GM12864 (cell line): Measurements from ENCODE around the gene COA7.
"Not testable (repeated sequence)": the region's sequence is repeated elsewhere in the genome, so short reads cannot be mapped to it uniquely, and the experiment has no call there.

ENCODE experiments used
- DNase-seq: peaks from one replicate; pipeline ENCODE4 v3.0.0-alpha.2; 2011; ENCODE audit warnings: low read depth
- H3K4me3 ChIP-seq: 2 replicates; pipeline ENCODE4 v1.5.1; 2011; ENCODE audit warnings: mild to moderate bottlenecking, low read depth, low read length, control low read depth
- CTCF ChIP-seq: IDR thresholded peaks from 2 replicates; pipeline ENCODE4 v1.5.1; 2011; ENCODE audit warnings: low read depth, mild to moderate bottlenecking, moderate library complexity, low read length, control low read depth, inconsistent platforms; ENCODE audit errors: missing control alignments

COA7 gene

GRCh38 chr1:52723260-52723659, 25.1 kb upstream of the COA7 start:
- DNase-seq = no peak
- TF ChIP-seq CTCF = no peak
- no peak overlapping the region for H3K4me3 ChIP-seq

- DNase-seq, H3K4me3 ChIP-seq: not testable (repeated sequence)
Observed at GRCh38 chr1:52715296-52715695, 17.1 kb upstream of the COA7 start.

GRCh38 chr1:52713590-52713989, 15.4 kb upstream of the COA7 start:
- no peak for DNase-seq
- H3K4me3 ChIP-seq = no peak overlapping the region
- no peak for TF ChIP-seq CTCF

- H3K4me3 ChIP-seq = no peak overlapping the region
- no peak for DNase-seq
- TF ChIP-seq CTCF = no peak
Observed at GRCh38 chr1:52709016-52709415, 10.9 kb upstream of the COA7 start.

- no peak overlapping the region for H3K4me3 ChIP-seq
- TF ChIP-seq CTCF = no peak
- DNase-seq = no peak
Observed at GRCh38 chr1:52707927-52708655, 9.9 kb upstream of the COA7 start.

- TF ChIP-seq CTCF = no peak
- DNase-seq = no peak
- no peak overlapping the region for H3K4me3 ChIP-seq
Observed at GRCh38 chr1:52706941-52707926, 9.1 kb upstream of the COA7 start.

- no peak for DNase-seq
- TF ChIP-seq CTCF = no peak
- no peak overlapping the region for H3K4me3 ChIP-seq
Observed at GRCh38 chr1:52706136-52706670, 8.1 kb upstream of the COA7 start.
